ENCODE results near the gene CLIC1.

Gene CLIC1

GRCh38 chr6:31700740-31701401 is 35.5 kb downstream of the CLIC1 start:
- no peak for DNase-seq

DNA sequence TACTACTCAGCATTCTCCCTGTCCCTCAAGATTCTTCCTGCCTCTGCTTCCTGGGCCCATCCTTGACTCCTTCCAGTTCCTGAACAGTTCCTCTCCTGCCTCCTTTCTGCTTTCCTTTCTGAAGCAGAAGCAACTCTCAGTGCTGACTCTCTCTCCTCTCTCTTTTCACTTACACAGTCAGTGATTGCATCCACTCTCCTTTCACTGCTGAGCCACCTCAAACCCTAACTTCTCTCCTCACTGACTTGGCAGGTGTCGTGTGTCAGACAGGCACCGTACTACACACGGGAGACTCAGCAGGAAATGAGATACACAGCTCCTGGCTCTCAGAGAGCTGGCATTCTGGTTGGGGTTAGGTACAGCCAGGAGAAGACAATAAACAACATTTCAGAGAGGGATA is 38.8 kb downstream of the CLIC1 start:
- DNase-seq: no peak

- DNase-seq: no peak
These were observed 42.8 kb downstream of the CLIC1 start for GRCh38 chr6:31693535-31693934.

DNA sequence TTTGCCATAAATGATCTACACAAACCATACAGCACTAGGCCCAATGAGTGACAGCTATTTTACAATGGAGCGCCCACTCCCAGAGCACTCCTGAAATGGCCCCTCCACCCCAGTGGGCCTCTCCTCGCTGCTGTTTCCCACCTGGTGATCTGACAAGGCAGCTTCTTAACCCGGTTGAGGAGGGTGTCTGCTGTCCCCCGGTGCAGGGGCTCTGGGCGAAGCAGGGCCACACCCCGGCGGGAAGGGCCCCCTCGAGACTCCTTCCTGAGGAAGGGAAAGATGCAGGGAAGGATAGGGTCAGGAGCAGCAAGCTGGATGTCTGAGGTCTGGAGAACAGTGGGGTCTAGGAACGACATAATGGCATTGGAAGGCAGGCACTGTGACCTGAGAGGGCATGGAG is 43.4 kb downstream of the CLIC1 start:
- no peak for DNase-seq

- no peak for DNase-seq
These were observed 44.0 kb downstream of the CLIC1 start for GRCh38 chr6:31692353-31692752.

GRCh38 chr6:31691564-31692108 is 44.7 kb downstream of the CLIC1 start:
- DNase-seq: no peak

GRCh38 chr6:31691078-31691463 is 45.3 kb downstream of the CLIC1 start:
- DNase-seq: no peak

DNA sequence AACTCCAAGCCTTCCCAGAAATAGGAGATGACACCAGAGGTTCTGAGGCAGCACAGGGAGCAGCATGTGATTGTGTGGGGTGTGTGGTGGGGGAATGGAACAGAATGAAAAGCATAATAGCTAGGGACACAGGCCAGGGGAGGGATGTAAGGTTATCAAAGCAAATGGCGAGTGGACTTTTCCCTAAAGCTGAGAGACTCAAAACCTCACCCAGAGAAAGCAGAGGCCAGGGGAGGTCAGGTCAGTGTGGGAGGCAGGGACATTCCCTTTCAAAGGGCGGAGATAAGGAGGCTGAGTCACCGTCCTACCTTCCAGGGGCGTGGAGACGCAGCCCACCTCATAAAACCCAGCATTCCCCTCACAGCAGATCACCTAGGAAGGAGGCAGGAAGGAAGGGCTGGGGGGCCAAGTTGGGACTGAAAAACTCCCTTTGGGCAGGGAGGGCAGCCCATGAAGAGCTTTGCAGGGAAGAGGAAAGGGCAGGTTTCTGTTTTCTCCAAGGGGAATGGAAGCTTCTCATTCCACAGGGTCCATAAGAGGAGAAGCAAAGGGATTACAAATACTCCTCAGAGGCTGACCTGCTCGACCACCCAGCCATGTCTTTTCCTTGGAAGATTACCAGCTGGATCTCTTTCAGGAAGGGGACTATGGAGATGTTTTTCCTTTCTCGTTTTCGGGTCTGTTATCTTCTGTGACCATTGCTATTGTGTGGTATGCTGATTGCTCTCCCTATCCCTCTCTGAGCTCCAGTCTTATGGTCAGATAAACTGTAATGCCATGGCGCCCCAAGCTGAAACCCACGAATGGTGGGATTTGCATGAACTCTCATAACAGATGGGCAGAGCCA is 45.9 kb downstream of the CLIC1 start:
- DNase-seq: no peak

DNA sequence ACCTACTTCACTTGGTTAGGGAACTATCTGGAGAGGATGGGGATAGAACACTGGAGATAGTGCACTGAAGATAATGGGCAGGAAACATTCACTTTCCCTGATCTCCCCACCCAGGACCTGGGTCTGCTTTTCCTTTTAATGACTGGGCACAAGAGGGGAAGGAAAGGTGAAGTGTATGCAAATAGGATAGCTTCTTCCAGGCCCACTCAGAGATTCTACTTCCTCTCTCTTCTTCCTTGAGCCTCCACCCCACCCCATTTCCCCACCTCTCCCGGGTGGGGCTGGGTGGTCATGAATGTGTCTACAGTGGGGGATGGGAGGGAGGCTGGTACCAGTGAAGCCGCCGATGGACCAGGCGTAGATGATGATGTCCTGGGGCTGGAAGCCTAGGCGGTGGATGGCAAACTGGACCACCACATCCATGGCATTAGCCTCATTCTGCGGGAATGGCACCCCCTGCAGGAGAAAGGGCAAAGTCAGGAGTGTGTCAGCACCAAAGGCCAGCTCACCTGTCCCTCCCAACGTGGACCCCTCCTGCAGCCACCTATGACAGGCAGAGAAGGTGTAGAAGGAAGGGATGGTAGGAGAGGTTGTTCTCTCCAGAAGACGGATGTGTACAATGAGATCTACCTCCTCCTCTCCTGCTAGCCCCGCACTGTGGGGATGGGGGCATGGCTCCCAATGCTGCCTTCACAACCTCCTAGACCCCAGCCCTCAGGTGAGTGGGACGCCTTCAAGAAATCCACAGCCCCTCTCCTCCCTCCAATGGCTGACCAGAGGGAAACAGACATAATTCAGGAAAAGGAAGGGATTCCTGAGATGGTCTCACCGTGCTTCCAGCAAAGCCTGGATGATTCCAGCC is 46.9 kb downstream of the CLIC1 start:
- DNase-seq: no peak

- no peak for DNase-seq
These were observed 48.3 kb downstream of the CLIC1 start for GRCh38 chr6:31687860-31688693.

DNA sequence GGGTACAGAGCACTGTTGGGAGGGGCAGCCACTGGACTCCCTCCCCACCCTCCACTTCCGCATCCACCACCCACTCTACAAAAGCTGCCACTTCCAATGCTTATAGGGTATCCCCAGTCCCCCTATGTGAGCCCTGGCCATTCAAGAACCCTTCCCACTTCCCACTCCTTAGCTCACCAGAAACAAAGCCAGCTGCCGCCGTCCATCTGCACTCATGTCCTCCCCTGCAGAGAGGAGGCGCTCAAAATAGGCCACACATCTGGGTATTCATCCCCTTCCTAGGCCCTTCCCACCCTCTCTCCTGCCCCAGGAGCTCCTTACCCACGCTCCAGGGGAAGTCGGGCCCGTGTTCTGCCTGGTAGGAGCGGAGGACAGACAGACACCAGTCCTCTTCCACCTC is 49.0 kb downstream of the CLIC1 start:
- no peak for DNase-seq

DNA sequence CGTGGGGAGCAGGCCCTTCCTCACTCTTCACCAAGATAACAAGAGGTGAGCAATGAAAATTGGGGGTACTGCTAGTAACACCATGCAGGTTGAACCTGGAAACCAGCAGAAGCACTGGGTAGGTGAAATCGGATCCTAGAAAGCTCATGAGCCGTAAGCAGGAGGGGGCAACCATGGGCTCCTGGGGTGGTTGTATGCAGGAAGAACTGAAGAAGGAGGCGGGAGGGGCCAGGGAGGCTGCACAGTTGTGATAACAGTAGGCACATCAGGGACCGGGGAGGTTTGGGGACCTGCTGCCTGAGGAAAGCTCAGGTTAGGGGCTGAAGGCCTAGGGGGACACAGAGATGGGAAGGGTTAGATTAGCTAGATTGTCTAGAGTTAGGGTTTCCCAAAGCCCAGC is 49.8 kb downstream of the CLIC1 start:
- DNase-seq: no peak

GRCh38 chr6:31683591-31683990 is 52.7 kb downstream of the CLIC1 start:
- DNase-seq: no peak

DNA sequence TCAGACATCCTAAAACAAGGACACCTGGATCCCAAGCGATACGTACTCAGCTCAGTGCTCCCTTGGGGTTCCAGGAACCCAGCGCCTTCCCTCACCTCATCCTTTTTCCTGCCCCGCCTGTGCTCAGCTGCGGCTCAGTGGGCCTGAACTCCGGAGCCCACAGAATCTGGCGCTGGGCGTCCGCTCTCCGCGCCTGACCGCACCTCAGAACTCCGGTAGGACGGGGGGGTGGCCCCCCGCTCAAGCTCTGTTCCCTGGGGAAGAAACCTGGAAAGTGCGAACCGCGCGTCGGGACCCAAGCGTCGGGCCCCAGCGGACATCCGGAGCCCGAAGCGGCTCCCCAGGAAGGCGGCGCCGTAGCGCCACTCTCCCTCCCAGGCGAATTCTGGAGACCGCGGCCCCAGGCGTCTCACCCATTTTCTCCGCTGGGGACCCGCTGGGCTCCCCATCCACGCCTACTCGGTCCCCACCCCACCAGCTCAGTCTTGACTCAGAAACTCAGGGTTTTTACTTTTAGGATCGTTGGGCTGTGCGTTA is 55.1 kb downstream of the CLIC1 start:
- peak; percentile 45 for DNase-seq

Data from CD4-positive, alpha-beta T cell treated with Interleukin-17A for 1 hour (primary cell).